ENCODE results near the gene KLHDC3.

DNA sequence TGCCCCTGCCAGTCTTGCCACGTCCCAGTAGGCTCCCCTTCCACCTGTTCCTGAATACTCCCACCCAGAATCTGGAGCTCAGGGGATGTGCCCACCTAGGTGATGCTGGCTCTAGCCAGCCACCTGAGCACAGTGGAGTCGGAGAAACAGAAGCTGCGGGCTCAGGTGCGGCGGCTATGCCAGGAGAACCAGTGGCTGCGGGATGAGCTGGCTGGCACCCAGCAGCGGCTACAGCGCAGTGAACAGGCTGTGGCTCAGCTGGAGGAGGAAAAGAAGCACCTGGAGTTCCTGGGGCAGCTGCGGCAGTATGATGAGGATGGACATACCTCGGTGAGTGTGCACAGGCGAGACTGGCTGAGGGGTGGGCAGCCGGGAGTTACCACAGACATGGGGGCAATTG, 48.8 kb downstream of the KLHDC3 start:
- TF ChIP-seq STAT3 (IDR thresholded peaks at IDR 0.05; ENCODE audit: low read depth, low read length) (no peak), JUND (IDR thresholded peaks at IDR 0.05; ENCODE audit: low read depth, low read length) (no peak), SRF (IDR thresholded peaks at IDR 0.05; ENCODE audit: low read depth in 2 of 2, low read length in 2 of 2) (no peak), EZH2 (IDR thresholded peaks at IDR 0.05; ENCODE audit: borderline replicate concordance, control insufficient read depth, low read depth, low read length) (no peak), POLR2A (IDR thresholded peaks at IDR 0.05; ENCODE audit: low read depth, low read length) (no peak), ATF7 (IDR thresholded peaks at IDR 0.05; ENCODE audit: low read depth) (no peak)
- TF ChIP-seq, protein P1, sequence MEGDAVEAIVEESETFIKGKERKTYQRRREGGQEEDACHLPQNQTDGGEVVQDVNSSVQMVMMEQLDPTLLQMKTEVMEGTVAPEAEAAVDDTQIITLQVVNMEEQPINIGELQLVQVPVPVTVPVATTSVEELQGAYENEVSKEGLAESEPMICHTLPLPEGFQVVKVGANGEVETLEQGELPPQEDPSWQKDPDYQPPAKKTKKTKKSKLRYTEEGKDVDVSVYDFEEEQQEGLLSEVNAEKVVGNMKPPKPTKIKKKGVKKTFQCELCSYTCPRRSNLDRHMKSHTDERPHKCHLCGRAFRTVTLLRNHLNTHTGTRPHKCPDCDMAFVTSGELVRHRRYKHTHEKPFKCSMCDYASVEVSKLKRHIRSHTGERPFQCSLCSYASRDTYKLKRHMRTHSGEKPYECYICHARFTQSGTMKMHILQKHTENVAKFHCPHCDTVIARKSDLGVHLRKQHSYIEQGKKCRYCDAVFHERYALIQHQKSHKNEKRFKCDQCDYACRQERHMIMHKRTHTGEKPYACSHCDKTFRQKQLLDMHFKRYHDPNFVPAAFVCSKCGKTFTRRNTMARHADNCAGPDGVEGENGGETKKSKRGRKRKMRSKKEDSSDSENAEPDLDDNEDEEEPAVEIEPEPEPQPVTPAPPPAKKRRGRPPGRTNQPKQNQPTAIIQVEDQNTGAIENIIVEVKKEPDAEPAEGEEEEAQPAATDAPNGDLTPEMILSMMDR (IDR thresholded peaks at IDR 0.05 in 2 of 3, conservative IDR thresholded peaks at IDR 0.05 in 1 of 3; ENCODE audit: control insufficient read depth in 2 of 3, extremely low read depth in 1 of 3, insufficient read depth in 1 of 3, low read depth in 3 of 3, low read length in 3 of 3), result no peak

Data from GM12878 (cell line).